Stomach (tissue), 4 donors: ENCODE data around the gene UBE2Q2.
"Not testable (repeated sequence)": the region's sequence is repeated elsewhere in the genome, so short reads cannot be mapped to it uniquely, and the experiment has no call there.

Experiments used
- CTCF ChIP-seq, 7 experiments: fragments of 450-650 bp in 4 of 7; fragments of 200-600 bp in 3 of 7; sonication (generic) in 3 of 7; IDR thresholded peaks; one replicate each; pipeline ENCODE4 v1.5.1; 2016 to 2019; ENCODE audit warnings: antibody characterized with exemption in 7 of 7, control low read depth in 2 of 7, mild to moderate bottlenecking in 1 of 7
- EP300 ChIP-seq: sonication (generic); formaldehyde crosslinking; IDR thresholded peaks from one replicate; pipeline ENCODE4 v1.6.1; 2017; ENCODE audit warnings: antibody characterized with exemption
- POLR2A ChIP-seq, 4 donors: fragments of 450-650 bp; IDR thresholded peaks; one replicate each; pipeline ENCODE4 v1.6.1; 2016; ENCODE audit warnings: antibody characterized with exemption in 4 of 4, control low read depth in 2 of 4, mild to moderate bottlenecking in 1 of 4, moderate library complexity in 1 of 4
- POLR2AphosphoS5 ChIP-seq, 3 donors: sonication (generic); formaldehyde crosslinking; IDR thresholded peaks; one replicate each; pipeline ENCODE4 v1.6.1; 2016; ENCODE audit warnings: antibody characterized with exemption in 3 of 3

DNA sequence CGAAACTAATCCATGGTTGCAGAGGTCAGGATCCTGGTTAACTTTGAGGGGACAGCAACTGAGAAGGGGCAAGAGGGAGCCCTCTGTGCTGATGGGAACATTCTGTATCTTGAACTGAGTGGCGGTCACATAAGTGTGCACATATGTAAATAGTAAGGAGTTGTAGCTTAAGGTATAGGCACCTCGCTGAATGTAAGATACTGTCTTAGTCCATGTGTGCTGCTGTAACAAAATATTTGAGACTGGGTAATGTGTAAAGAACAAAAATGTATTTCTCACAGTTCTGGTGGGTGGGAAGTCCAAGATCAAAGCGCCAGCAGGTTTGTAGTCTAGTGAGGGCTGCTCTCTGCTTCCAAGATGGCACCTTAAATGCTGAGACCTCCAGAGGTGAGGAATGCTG is 42.8 kb upstream of the UBE2Q2 start:
- not testable (repeated sequence) for TF ChIP-seq CTCF (IDR thresholded peaks at IDR 0.05); POLR2A (IDR thresholded peaks at IDR 0.05); POLR2AphosphoS5 (IDR thresholded peaks at IDR 0.05); EP300
